Measurements from ENCODE around the gene ANP32B. TPM values are rescaled to one million over a fixed set of nuclear protein-coding genes. Genes with fewer than 3 reads are reported as not detected.
A peak's percentile ranks its signal among the peaks of the same experiment; 100 is the strongest.

Gene ANP32B
- total RNA-seq, 2 experiments from 2014 or later: 32.1 to 389 TPM

GRCh38 chr9:97980918-97981845 is 2.0 kb upstream of the ANP32B start:
- H3K9me3 ChIP-seq (ENCODE audit: low read length): no peaks in the 10 kb centered on the region
- TF ChIP-seq CTCF (conservative IDR thresholded peaks at IDR 0.05; ENCODE audit: low read length) (no peak), EZH2phosphoT487 (IDR thresholded peaks at IDR 0.05; ENCODE audit: borderline replicate concordance, low read depth, low read length) (no peak)
- CTCF ChIA-PET (ENCODE audit: unreplicated experiment): interaction anchor here (1.1 kb wide), 1 partner anchor 57 kb away, joined by 3 read pairs; no protein-coding TSS in a partner anchor
- no peaks in the 10 kb centered on the region for H3K9me2 ChIP-seq (ENCODE audit: insufficient read depth, low read length)
- peaks cover 40% of the 10 kb centered on the region for H3K79me2 ChIP-seq (ENCODE audit: insufficient read depth, low read depth, low read length)
- peak overlapping the region; percentile 92 for H3K4me3 ChIP-seq (ENCODE audit: low read depth, low read length, poor library complexity, severe bottlenecking)
- intact Hi-C loops (cut with micrococcal nuclease; ENCODE audit: unreplicated experiment): no loop called here
- POLR2A ChIA-PET: interaction anchor here (0.6 to 4.5 kb wide), 15 partner anchors 10 to 64 kb away, joined by 3 to 39 read pairs (median 4); partner anchors contain the start of gene HEMGN
- H3K36me3 ChIP-seq (ENCODE audit: insufficient read depth, low read length): peaks cover 19% of the 10 kb centered on the region; the same call in 1 of the 2 replicates
- BruUV-seq (replicated peaks): no TSS peak
- peaks cover 1% of the 10 kb centered on the region; the same call in 1 of the 2 replicates for H4K20me1 ChIP-seq (ENCODE audit: insufficient read depth, low read length)
- peaks cover 48% of the 10 kb centered on the region for H3K4me1 ChIP-seq (ENCODE audit: insufficient read depth, low read length, poor library complexity, severe bottlenecking)
- peak overlapping the region; percentile 84 for H3K27ac ChIP-seq (ENCODE audit: low read depth, low read length, poor library complexity, severe bottlenecking)
- H3K4me2 ChIP-seq (ENCODE audit: low read length): peak overlapping the region; percentile 87
- H2AFZ ChIP-seq (ENCODE audit: low read length): peak overlapping the region; percentile 3; the same call in 1 of the 2 replicates
- peak; percentile 26 for DNase-seq (ENCODE audit: low spot score)

GRCh38 chr9:97981846-97982682 is 1.1 kb upstream of the ANP32B start:
- no peak for TF ChIP-seq CTCF (conservative IDR thresholded peaks at IDR 0.05; ENCODE audit: low read length)
- TF ChIP-seq EZH2phosphoT487 (IDR thresholded peaks at IDR 0.05; ENCODE audit: borderline replicate concordance, low read depth, low read length): no peak
- Histone ChIP-seq H3K27ac (ENCODE audit: low read depth, low read length, poor library complexity, severe bottlenecking) (peak overlapping the region; percentile 84), H3K4me3 (ENCODE audit: low read depth, low read length, poor library complexity, severe bottlenecking) (peak overlapping the region; percentile 92), H3K79me2 (ENCODE audit: insufficient read depth, low read depth, low read length) (peaks cover 49% of the 10 kb centered on the region), H3K4me2 (ENCODE audit: low read length) (peak overlapping the region; percentile 87), H4K20me1 (ENCODE audit: insufficient read depth, low read length) (peaks cover 10% of the 10 kb centered on the region), H3K9me3 (ENCODE audit: low read length) (no peaks in the 10 kb centered on the region), H3K9me2 (ENCODE audit: insufficient read depth, low read length) (no peaks in the 10 kb centered on the region), H3K36me3 (ENCODE audit: insufficient read depth, low read length) (peaks cover 27% of the 10 kb centered on the region; the same call in 1 of the 2 replicates), H3K4me1 (ENCODE audit: insufficient read depth, low read length, poor library complexity, severe bottlenecking) (peaks cover 57% of the 10 kb centered on the region), H2AFZ (ENCODE audit: low read length) (peak overlapping the region; percentile 20; the same call in 1 of the 2 replicates)
- ChIA-PET CTCF (ENCODE audit: unreplicated experiment) (interaction anchor here (0.8 to 1.1 kb wide), 2 partner anchors 56 to 58 kb away, joined by 3 to 4 read pairs; no protein-coding TSS in a partner anchor), POLR2A (interaction anchor here (0.5 to 4.5 kb wide), 16 partner anchors 10 to 124 kb away, joined by 3 to 39 read pairs (median 4); partner anchors contain the start of genes HEMGN and TRMO)
- BruUV-seq (replicated peaks): TSS peak; percentile 86
- intact Hi-C loops (cut with micrococcal nuclease; ENCODE audit: unreplicated experiment): loop anchor here (2.0 kb wide), 1 partner anchor 121 kb away; no protein-coding TSS in a partner anchor
- peak; percentile 29 for DNase-seq (ENCODE audit: low spot score)

Measured in OCI-LY7 (cell line).